Activated CD4-positive, alpha-beta T cell treated with anti-CD3 and anti-CD28 coated beads, Interleukin-2, amount 50 U/mL, for 48 hours (primary cell): ENCODE data around the gene SH3RF1.
"Not testable (repeated sequence)": the region's sequence is repeated elsewhere in the genome, so short reads cannot be mapped to it uniquely, and the experiment has no call there.

ENCODE experiments used
- DNase-seq, 2 experiments: peaks; one replicate each; pipeline ENCODE4 v3.0.0-alpha.2; 2020

Gene SH3RF1

GRCh38 chr4:169222761-169223160, 48.0 kb downstream of the SH3RF1 start:
- DNase-seq = no peak

DNA sequence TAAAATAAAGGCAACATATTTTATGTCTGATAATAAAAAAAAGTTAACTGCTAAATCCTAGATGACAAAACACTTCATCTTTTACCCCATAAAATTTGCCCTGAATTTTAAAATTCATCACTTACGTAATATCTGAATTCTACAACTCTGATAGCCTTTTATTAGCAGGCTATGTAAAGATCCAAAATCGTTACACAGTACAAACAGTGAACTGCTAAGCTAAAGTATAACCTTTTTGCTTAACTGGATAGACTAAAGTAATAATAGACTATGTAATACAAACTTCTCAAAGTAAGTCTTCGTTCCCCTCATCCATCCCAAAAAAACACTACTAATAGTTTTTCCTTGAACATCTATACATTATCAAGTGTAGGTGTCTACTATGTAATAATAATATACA, 49.1 kb downstream of the SH3RF1 start:
- DNase-seq = no peak

DNA sequence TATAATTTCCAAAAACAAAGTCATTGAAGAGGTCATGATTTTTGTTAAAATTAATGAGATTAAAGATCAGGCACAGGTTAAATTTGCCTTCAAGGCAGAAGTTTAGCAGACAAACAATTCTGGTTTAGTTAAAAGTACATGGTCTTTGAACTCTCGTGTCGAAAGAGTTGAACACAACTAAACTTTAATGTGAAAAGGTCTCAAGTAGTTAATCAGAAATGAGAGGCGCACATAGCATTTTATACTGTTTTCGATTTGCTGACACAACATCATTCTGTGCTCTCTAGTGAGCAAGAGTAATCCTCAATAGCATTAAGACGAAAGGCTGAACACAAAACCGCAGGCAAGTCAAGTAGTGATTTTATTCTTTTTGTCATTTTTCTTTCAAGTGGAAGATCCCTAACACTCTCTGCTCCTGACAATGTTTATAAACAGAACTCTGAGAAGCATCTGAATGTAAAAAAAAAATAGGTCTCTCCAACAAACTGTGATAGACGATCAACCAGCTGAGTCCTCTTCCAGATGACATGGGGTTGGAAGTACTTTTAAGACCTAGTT, 49.8 kb downstream of the SH3RF1 start:
- no peak for DNase-seq

DNA sequence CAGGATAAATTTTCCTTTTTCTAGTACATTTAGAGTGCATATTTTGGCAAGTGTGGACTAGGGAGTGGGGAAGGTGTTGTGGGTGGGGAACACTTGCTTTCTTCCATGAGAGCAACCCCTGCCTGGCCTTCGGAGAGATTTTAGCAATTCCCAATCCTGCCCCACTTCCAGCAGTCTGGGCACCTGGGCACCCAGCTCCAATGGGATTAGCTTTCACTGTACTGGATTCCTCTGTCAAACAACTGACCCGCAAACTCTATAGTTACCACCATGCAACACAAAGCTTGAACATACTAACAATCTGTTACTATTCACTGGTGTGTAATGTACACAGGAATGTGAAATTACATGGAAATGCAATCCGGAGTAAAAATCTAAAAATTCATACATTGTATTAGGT, 50.3 kb downstream of the SH3RF1 start:
- no peak for DNase-seq

GRCh38 chr4:169219440-169219839, 51.3 kb downstream of the SH3RF1 start:
- DNase-seq = no peak

- no peak for DNase-seq
These were observed 55.1 kb downstream of the SH3RF1 start for GRCh38 chr4:169215656-169216055.

- DNase-seq = no peak
These were observed 57.8 kb downstream of the SH3RF1 start for GRCh38 chr4:169212981-169213380.

GRCh38 chr4:169210504-169211118, 60.1 kb downstream of the SH3RF1 start:
- no peak for DNase-seq

DNA sequence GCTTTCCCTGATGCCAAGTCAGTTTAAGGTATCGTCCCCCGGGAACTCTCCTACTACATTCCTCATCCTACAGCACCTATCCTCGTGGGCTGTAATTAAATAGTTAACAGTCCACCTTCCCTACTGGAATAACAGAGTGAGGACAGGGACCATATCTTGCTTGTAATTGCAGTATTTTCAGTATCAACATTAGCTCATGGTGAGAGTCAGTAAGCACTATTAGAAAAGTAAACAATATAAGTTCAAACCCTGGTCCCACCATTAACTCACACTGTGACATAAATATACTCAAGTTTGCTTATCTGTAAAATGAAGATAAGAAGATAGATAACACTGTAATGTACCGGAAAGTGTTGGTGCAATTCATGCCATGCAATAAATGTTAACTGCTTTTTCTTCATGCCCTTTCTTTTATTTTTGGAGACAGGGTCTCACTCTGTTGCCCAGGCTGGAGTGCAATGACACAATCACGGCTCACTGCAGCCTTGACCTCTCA, 61.3 kb downstream of the SH3RF1 start:
- DNase-seq = no peak

DNA sequence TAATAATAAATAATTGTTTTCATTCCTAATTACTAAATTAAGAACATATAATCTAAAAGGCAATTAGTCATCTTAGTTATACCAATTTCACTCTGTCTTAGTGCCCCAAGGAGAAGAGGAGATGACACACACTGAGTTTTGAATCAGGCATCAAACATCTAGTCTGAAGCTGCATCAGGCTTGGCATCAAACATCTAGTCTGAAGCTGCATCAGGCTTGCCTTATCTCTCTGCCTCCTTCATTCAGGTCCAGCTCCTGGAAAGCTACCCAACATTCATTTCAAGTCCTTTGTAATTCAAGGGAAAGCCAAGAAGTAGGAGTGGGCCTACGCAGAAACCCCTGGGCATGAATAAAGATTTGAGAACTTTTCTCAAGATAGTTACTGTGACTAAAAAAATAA, 62.2 kb downstream of the SH3RF1 start:
- DNase-seq = no peak

GRCh38 chr4:169208090-169208455, 62.7 kb downstream of the SH3RF1 start:
- no peak for DNase-seq

DNA sequence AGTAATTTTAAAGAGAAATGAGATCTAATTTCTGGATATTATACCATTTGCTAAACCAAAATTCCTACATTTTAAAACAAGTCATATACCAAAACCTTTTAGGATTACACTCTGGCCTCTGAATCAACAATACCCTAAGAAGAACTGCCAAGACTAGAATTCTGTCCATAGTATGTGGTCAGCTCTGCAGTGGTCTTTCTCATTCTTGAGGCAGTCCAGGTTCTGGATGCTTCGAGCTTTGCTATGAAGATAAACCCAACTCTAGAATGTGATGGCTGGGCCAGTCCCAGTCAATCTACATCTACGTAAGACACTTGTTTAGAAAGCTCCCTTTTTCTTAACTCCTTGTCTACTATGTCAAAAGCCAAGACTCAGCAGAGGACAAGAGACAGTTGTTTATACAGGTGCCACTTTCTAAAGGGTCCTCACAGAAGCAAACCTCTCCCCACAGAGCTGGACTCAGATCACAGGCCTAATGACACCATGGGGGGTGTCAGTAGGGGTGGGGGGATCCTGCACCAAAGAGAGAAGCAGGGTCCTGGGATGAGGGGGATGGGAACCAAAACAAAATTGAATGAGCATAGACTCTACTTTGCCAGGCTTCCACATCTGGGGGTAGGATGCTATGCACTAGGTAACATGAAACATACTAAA, 63.2 kb downstream of the SH3RF1 start:
- no peak for DNase-seq

- DNase-seq = no peak
These were observed 65.0 kb downstream of the SH3RF1 start for GRCh38 chr4:169205744-169206080.

DNA sequence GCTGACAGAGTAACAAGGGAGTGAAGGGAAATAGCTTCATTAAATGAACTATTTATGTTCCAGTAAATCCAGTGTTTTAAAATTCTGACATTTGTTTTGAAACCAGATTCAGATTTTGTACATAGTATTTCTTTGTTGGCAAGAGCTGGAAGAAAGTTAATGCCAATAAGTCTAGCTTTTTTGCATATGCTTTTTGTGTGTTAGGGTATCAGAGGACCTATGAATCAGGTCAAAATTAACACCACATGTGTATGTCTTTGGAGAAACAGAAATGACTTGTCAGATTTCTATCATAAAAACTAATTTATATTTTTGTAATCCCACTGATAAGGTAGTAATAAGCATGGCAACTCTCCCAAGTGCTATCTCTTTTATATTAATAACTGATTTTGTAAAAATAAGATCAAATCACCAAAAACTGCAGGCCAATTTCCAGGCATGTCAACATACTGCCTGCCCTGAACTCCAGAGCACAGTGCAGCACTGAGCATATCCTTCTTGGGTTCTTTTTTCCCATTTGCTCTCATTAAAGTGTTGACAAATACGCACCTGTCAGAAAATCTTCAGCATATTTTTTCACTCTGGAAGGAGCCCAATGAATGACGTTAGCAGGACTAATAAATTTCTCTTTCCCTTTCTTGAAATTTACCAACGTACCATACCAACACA, 65.5 kb downstream of the SH3RF1 start:
- DNase-seq = no peak

DNA sequence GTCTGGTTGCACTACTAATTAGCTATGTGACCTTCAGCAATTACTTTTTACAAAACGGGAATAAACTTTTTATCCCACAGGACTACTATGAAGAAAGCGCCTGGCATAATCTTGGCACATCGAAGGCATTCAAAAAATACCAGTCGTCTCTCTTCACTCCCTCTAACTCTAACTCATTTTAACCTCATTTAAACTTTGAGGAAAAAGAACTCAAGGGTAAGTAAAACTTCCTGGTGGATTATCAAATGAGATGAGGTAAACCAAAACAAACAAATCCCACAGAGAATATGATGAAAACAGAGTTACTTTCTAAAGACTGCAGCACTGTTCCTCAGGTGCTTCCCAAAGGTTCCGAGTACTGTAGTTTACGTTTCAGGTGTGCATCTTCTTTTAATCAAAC, 66.9 kb downstream of the SH3RF1 start:
- DNase-seq = no peak

- not testable (repeated sequence) for DNase-seq
These were observed 67.5 kb downstream of the SH3RF1 start for GRCh38 chr4:169203278-169203677.

GRCh38 chr4:169202878-169203277, 67.9 kb downstream of the SH3RF1 start:
- DNase-seq = no peak

GRCh38 chr4:169202145-169202699, 68.5 kb downstream of the SH3RF1 start:
- DNase-seq = no peak

GRCh38 chr4:169201222-169202144, 69.3 kb downstream of the SH3RF1 start:
- DNase-seq = no peak

GRCh38 chr4:169200361-169201030, 70.3 kb downstream of the SH3RF1 start:
- no peak for DNase-seq

GRCh38 chr4:169199184-169199583, 71.6 kb downstream of the SH3RF1 start:
- no peak for DNase-seq

DNA sequence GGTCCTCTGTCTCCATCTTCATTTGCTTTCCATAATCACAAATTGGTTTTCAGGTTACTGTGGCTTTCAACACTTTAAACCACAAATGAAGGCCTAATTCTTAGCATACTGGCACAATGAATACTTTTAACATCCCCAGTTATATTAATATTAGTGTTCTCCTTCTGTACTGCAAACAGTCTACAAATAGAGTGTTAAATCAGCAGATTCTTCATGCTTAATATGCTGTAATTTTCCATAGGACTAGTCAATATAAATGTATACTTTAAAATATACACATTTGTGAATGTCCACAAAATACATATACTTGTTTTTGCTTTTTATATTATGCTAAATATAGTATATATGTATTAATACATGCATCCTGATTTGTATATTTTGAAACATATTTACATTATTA, 72.6 kb downstream of the SH3RF1 start:
- no peak for DNase-seq
